GM19043 (cell line): ENCODE results near the gene PHF13.
"Not testable (repeated sequence)": the region's sequence is repeated elsewhere in the genome, so short reads cannot be mapped to it uniquely, and the experiment has no call there.

Source experiments
- ATAC-seq: cut with Tn5 transposase; IDR thresholded peaks from one replicate; pipeline ENCODE4 v1.9.1; 2021; ENCODE audit warnings: low read depth; ENCODE audit not compliant: unreplicated experiment

The PHF13 gene

GRCh38 chr1:6653436-6654290 lies 40.1 kb downstream of the PHF13 start:
- no peak for ATAC-seq

GRCh38 chr1:6657138-6657537 lies 43.6 kb downstream of the PHF13 start:
- ATAC-seq, result no peak

GRCh38 chr1:6658359-6659060 lies 45.0 kb downstream of the PHF13 start:
- ATAC-seq, result no peak

- ATAC-seq, result no peak
These were observed 47.0 kb downstream of the PHF13 start for GRCh38 chr1:6660415-6661049.

GRCh38 chr1:6662468-6662867 lies 48.9 kb downstream of the PHF13 start:
- not testable (repeated sequence) for ATAC-seq

GRCh38 chr1:6666696-6667095 lies 53.2 kb downstream of the PHF13 start:
- ATAC-seq, result no peak

GRCh38 chr1:6667139-6667538 lies 53.6 kb downstream of the PHF13 start:
- no peak for ATAC-seq

GRCh38 chr1:6668503-6668902 lies 55.0 kb downstream of the PHF13 start:
- no peak for ATAC-seq

GRCh38 chr1:6672558-6672957 lies 59.0 kb downstream of the PHF13 start:
- no peak for ATAC-seq
